Left renal pelvis (tissue), 4 donors: ENCODE measurements around the gene GATB. TPM values are rescaled to one million over a fixed set of nuclear protein-coding genes. Genes with fewer than 3 reads are reported as not detected.
"Not testable (repeated sequence)": the region's sequence is repeated elsewhere in the genome, so short reads cannot be mapped to it uniquely, and the experiment has no call there.

Source experiments
- DNase-seq, 4 donors: peaks; one replicate each; pipeline ENCODE4 v3.0.0-alpha.2; 2013; ENCODE audit warnings: low read depth in 4 of 4, low spot score in 3 of 4
- polyA plus RNA-seq, 4 donors: library from polyadenylated mRNA; unstranded; fragments of 120-200 nt; gene quantifications; one replicate each; pipeline ENCODE4 v1.2.1, GENCODE V29; 2013; ENCODE audit not compliant: insufficient read length in 4 of 4

GATB gene
- polyA plus RNA-seq, 4 donors = 17.3 to 35.6 (median 31.7) TPM

- DNase-seq = no peak
Observed at GRCh38 chr4:151785484-151786157, 24.8 kb upstream of the GATB start.

DNA sequence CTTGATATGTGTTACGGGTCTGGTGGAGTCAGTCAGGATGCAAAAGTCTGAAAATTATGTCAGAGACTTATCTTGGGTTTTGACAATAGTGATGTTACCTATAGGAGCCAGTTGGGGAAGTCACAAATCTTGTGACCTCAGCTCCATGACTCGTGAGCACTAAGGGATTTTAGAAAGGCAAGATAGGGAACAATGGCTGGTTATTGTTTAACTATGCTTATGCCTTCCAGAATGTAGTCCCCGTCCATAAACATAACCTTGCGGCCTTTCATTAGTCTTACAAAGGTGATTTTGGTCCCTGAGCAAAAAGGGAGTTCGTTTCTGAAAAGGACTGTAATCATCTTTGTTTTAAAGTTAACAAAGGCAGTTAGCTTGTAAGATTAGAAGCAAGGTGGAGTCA is 23.9 kb upstream of the GATB start:
- no peak for DNase-seq

DNA sequence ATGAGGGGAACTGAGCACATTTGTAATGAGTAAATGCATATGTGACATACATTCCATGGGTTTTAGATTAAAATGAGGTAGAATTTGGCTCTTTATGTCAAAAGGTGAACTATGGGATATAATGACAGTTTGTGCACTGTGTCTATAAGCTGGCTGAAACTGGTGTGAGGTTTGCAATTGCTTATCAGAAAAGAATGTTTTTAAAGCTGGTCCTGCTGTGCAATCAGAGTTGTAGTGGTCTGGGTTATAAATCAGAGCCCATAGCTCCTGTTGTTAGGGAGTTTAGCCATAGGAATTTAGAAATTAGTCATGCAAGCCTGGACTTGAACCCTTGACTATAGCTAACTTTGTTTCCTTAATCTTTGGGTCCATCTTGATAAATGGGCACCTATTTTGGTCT is 23.1 kb upstream of the GATB start:
- no peak for DNase-seq

DNA sequence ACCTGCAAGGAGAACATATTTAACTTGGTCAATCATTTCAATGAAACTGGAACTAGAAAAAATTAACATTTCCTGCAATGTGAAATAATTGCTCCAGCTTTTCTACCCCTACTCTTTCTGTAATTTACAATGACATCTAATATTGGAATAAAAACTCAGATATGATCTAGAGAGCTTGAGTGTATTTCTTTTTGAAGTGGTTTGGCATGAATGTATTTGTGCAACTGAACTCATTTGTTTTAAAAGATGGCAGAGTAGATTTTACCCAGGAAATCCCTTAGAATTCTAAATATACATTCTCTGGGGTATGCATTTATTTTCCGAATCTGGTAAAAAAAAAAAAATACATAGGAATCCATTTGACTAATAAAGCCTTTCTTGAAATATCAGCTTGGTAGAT is 21.5 kb upstream of the GATB start:
- no peak for DNase-seq

GRCh38 chr4:151781026-151781425 is 20.2 kb upstream of the GATB start:
- no peak for DNase-seq

- DNase-seq = no peak
Observed at GRCh38 chr4:151777471-151777870, 16.7 kb upstream of the GATB start.

DNA sequence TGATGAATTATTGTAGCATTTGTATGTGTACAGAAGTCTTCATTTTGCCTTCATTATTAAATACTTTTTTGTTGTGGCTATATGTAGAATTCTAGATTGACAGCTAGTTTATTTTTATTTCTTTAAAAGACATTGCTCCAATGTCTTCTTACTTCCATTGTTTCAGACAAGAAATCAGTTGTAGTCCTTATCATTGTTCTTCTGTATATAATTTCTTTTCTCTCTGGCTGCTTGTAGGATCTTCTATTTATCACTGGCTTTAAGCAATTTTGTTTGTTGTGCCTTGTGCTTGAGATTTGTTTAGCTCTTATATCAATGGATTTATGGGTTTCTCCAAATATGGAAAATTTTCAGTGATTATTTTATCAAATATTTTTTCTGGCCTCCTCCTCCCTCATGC is 13.5 kb upstream of the GATB start:
- no peak for DNase-seq

DNA sequence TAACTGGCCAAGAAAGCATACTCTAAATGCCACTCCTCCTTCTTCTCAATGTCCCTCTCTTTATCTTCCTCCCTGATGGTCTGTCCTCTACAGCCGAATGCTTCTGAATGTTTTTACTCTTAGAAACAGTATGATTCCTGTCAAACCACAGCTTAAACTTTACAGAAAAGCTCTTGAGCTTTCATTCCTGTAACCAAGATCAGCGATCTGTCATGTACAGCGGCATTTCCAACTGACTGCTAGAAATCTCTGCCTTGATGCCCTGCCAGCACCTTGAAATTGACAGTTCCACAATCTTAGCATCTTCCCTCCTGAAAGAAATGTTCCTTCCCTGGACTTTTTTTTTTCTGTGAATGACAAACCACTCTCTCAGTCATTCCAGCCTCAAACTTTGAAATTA is 11.5 kb upstream of the GATB start:
- no peak for DNase-seq

GRCh38 chr4:151771664-151772063 is 10.9 kb upstream of the GATB start:
- DNase-seq = peak in 3 of 4 donors; percentile 14 to 36 (median 27)

DNA sequence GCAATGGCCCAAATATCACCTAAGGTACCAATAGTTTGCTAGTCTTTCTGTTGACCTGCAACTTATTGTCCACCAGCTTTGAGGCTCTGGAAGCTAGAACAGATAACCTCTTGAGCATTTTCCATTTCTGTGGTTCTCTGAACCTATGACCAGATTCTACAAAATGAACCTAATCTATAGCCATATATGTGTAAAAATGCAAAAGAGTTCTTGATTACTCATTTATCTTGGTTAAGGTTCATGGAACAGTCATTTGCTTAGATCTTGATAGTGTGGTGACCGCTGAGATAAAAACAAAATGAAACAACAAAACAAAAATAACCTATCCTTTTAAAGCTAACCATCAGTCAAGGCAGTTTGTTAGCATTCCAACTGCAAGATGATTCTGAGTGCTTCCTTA is 9.3 kb upstream of the GATB start:
- DNase-seq = no peak

DNA sequence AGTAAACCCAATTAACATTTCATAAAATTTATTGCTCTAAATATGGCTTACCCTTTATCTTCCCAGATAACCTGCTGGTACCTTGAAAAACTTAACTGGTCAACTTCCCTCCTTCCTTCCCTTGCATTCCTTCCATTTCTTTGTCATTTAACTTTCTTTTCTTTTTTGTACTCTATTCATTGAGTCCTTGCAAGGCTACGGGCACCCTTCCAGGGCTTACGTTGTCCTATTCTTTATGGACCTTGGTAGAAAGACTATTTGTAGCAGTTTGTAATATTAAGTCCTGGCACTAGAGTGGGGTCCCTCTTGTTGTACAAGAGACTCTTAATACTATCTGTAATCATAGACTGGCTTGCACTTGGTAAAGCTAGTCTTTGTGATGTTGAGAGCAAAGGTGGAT is 8.0 kb upstream of the GATB start:
- DNase-seq = no peak

DNA sequence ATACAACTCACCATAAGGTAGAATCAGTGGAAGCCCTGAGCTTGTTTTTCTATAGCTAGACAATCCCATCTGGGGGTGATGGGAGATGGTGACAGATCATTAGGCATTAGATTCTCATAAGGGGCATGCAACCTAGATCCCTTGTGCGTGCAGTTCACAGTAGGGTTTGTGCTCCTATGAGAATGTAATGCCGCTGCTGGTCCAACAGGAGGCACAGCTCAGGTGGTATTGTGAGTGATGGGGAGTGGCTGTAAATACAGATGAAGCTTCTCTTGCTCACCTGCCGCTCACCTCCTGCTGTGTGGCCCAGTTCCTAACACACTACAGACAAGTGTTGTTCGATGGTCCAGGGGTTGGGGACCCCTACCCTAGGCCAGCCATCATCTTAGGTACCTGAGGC is 5.9 kb upstream of the GATB start:
- no peak for DNase-seq

GRCh38 chr4:151760002-151760401 is 805 bp downstream of the GATB start:
- DNase-seq = no peak

DNA sequence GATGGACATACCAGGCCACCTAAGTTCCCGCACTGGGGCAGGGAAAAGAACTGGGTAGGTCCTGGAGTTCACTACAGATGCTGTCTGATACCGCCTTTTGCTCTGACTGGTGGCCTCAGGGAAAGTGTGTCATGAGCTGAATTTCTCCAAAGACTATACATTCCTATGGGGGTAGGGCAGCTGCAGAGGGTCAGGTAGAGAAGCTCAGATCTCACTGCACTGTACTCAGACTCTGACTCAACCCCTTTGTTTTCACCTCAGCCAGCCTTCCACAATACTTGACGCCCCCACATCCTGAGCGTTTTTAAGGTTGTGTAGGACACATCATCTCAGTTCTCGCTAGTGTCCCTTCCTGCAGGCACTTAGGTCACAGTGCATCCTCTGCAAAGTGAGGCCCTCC is 7.8 kb downstream of the GATB start:
- DNase-seq = no peak

- no peak for DNase-seq
Observed at GRCh38 chr4:151750156-151750555, 10.7 kb downstream of the GATB start.

GRCh38 chr4:151745481-151746231 is 15.2 kb downstream of the GATB start:
- DNase-seq = no peak

DNA sequence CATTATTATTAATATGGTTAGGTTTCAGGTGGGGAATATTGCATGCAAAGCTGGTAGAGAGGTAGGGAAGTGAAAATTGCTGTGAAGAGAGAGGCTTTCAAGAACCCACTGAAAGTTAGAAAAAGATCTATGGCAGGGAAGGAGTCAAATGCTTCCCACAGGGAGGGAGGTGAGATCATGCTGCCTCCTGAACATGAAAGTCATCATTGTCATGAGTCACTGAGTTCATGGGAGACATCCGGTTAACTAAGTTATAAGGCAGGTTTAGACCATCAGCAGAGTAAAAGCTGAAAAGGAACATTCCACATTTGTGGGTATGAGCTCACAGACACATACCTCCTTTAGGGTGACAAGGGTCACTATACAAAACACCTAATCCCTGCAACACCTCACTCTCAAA is 16.2 kb downstream of the GATB start:
- no peak for DNase-seq

- DNase-seq = no peak
Observed at GRCh38 chr4:151743894-151744293, 16.9 kb downstream of the GATB start.

DNA sequence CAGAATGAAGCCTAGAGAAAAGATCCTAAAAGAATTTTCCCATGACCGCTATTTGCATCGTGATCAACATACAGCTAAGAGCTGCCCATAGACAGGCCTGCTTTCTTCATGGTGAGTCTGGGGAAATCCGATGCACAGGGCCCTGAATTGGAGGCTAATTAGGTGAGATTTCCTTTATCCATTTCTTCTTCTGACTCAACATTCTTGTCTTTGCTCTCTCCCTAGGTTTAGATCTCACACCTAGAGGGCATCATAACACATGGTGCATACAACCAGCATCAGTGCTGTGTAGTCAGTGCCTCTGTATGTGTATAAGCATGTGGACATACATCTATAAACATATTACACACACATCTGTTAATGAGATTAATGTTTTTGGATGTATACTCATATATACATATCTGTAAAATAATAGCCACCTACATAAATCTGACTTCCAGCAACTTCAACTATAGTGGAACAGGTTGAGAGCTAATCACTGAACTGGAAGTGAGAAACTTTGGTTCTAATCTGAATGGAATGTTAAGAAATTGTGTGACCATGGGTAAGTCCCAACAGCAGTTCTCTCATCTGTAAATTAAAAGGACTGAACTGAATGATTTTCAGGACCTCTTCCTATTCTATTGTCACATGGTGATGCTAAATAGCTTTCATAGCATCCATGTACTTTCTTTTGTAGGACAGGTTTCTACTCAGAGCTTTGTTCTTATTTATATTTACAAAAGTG is 17.5 kb downstream of the GATB start:
- no peak for DNase-seq

DNA sequence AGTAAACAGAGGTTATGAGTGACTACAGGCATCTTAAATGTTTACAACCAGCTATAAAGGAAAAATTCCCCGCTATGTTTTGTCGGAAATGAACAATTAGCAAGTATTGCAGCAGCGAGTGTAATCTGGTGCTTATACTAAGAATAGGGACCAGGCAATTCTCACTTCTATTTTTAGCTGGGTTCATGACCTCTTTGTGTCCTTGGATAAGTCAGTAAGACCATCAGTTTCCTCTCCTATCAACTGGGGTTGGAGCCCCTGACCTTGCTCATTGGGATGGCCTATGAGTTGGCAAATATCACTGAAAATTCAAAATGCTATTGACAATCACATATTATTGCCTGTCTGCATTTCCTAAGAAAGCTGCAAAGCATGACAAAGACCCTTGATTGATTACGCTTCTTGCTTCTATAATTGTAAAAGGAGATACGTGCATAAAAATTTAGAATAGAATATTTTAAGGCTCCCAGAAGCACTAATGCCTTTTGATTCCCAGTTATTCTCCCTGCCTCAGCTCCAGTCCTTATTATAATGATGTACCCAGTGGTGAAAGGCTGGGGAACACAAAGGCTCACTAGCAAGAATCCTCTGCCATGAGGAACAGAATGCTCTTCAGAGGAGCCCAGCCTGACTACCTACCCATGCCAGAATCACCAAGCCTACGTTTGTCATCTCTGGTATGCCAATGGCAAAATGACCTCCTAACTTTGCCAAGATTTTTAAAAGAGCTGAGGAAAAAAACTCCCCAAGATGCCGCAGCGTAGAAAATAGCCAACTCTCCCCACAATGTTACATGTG is 21.9 kb downstream of the GATB start:
- DNase-seq = no peak

- not testable (repeated sequence) for DNase-seq
Observed at GRCh38 chr4:151736852-151737251, 24.0 kb downstream of the GATB start.
